GM12865 (cell line): ENCODE results near the gene WTIP.

Experiments
- DNase-seq: peaks from one replicate; pipeline ENCODE4 v3.0.0; 2010; ENCODE audit warnings: low read depth
- H3K4me3 ChIP-seq: 2 replicates; pipeline ENCODE4 v1.5.1; 2011; ENCODE audit warnings: mild to moderate bottlenecking, low read depth, low read length, control low read depth
- TF ChIP-seq, protein P1 (sequence below): IDR thresholded peaks from 2 replicates; pipeline ENCODE4 v1.5.1; 2011; ENCODE audit warnings: low read length, control low read depth, low read depth, inconsistent platforms; ENCODE audit not compliant: insufficient read depth; ENCODE audit errors: missing control alignments

Gene WTIP

DNA sequence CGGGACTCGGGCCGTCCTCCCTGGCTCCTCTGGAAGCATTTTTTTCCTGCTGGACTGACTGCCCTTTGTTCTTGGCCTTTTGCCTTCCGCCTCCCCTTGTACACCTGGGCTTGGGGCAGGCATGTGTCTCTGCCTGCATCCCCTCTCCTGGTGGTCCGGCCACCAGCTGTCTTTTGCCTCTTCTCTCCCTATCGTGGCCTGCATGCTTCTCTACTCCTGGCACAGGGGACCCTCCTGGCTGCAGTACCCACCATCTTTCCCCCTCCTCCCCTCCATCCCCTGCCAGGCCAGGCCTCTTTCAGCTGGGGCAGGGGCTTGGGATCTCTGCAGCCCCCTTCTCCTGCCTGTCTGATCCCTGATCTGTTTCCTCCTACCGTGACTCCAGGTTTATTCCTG, 12.1 kb downstream of the WTIP start:
- H3K4me3 ChIP-seq: no peak overlapping the region
- no peak for DNase-seq
- TF ChIP-seq, protein P1, sequence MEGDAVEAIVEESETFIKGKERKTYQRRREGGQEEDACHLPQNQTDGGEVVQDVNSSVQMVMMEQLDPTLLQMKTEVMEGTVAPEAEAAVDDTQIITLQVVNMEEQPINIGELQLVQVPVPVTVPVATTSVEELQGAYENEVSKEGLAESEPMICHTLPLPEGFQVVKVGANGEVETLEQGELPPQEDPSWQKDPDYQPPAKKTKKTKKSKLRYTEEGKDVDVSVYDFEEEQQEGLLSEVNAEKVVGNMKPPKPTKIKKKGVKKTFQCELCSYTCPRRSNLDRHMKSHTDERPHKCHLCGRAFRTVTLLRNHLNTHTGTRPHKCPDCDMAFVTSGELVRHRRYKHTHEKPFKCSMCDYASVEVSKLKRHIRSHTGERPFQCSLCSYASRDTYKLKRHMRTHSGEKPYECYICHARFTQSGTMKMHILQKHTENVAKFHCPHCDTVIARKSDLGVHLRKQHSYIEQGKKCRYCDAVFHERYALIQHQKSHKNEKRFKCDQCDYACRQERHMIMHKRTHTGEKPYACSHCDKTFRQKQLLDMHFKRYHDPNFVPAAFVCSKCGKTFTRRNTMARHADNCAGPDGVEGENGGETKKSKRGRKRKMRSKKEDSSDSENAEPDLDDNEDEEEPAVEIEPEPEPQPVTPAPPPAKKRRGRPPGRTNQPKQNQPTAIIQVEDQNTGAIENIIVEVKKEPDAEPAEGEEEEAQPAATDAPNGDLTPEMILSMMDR: no peak

DNA sequence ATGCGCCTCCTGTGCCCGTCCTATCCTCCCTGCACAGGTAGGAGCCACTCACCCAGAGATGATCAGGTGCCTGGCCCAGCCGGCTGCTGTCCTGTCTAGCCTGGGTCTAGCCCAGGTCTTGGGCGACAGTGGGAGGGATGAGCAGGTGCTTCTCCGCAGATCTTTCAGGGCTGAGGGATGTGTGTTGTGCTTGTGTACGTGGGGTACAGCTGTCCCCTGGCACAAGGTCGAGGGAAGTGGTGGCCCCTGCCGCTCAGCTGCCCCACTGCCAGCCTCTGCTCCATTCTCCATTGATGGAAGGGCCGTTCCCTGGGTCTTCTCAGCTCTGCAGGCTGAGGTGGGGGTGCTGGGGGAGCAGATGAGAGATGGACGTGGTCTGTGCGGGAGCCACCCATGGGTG, 13.0 kb downstream of the WTIP start:
- no peak overlapping the region for H3K4me3 ChIP-seq
- TF ChIP-seq, protein P1: no peak
- no peak for DNase-seq

DNA sequence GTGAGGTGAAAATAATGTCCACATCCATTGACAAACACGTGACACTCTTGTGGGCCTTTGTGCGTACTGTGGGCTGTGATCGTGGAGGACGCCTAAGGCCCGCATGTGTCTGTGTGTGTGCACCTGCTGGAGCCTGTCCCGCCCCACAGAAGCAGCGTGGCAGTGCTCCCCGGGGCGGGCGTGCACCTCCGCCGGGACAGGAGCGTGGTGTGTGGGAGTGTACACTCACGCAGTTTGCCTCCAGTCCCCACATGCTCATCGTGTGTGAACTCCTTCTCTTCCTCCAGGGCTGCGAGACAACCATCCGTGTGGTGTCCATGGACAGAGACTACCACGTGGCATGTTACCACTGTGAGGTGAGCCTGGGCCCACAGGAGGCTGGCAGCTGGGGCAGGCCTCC, 13.9 kb downstream of the WTIP start:
- H3K4me3 ChIP-seq: no peak overlapping the region
- TF ChIP-seq, protein P1: no peak
- no peak for DNase-seq

DNA sequence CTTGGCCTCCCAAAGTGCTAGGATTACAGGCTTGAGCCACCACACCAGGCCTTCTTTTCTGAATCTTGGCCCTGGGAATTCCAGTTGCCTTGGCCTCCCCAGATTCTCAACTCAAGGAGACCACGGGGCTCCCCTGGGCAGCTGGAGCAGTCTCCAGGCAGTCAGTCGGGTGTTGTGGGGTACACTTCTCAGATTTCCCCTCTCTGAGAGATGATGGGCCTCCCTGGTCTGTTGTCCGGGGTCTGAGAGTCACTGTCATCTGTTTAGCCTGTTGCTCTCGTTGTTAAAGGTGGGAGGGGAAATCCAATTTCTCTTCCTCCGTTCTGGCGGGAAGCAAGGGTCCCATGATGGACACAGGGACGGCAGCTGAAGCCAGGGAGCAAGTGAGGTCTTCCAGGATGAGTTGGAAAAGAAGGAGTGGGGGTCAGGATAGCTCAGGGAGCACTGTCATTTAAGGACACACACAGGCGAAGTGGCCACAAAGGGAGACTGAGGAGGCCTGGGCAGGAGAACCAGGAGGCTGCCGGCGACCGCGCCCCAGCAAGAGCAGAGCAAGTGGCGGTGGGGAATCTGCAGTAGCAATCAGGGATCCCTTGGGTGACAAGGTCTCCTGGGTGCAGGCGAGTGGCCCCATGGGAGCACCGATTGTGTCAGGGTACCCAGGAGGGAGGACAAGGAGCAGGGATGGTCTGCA, 15.7 kb downstream of the WTIP start:
- TF ChIP-seq, protein P1: no peak
- DNase-seq: no peak
- H3K4me3 ChIP-seq: no peak overlapping the region

DNA sequence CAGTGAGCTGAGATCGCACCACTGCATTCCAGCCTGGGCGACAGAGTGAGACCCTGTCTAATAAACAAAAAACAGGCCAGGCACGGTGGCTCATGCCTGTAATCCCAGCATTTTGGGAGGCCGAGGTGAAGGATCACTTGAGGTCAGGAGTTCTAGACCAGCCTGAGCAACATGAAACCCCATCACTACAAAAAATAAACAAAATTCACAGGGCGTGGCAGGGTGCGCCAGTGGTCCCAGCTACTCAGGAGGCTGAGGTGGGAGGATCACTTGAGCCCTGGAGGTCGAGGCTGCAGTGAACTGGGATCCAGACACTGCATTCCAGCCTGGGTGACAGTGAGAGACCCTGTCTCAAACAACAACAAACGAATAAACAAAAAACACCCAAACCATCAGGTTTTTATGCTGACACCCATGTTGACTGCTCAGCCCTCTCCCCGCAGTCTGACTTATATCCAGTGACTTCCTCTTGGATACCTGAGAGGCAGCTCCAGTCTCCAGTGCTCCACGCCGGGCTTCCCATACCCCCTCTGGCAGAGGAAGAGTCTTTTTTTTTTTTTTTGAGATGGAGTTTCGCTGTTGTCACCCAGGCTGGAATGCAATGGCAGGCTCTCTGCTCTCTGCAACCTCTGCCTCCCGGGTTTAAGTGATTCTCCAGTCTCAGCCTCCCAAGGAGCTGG, 17.7 kb downstream of the WTIP start:
- TF ChIP-seq, protein P1: no peak
- H3K4me3 ChIP-seq: no peak overlapping the region
- no peak for DNase-seq

DNA sequence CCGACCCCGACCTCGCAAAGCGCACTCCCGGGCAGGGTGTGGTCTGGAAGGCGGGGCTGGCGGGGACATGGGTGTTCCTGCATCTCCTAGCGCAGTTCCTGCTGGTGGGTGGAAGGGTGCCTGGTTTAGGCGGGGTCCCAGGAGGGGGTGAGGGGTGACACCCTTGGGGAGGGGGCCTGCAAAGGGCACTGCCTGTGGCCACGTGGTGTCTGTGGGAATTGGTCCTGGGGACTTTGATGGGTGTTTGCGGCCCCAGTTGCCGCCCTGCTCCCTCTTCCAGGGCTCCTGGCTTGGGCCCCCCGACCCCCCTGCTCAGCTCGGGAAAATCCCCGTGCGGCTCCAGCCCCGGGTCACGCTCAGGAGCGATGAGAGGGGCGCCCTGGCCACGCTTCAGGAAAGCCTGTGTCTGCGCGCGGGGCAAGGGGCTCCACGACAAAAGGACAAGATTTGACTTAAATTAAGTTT, 19.1 kb downstream of the WTIP start:
- no peak for DNase-seq
- TF ChIP-seq, protein P1: no peak
- no peak overlapping the region for H3K4me3 ChIP-seq
